Stimulated activated CD8-positive, alpha-beta memory T cell treated with anti-CD3 and anti-CD28 coated beads, Interleukin-2, amount 100 ng/mL, for 48 hours (primary cell): ENCODE measurements around the gene TNRC18.
"Not testable (repeated sequence)": the region's sequence is repeated elsewhere in the genome, so short reads cannot be mapped to it uniquely, and the experiment has no call there.

Experiments
- DNase-seq, 2 donors: peaks; one replicate each; pipeline ENCODE4 v3.0.0-alpha.2; 2020; ENCODE audit warnings: low read depth in 2 of 2

The TNRC18 gene

GRCh38 chr7:5377279-5377678 lies 46.4 kb downstream of the TNRC18 start:
- DNase-seq: no peak

GRCh38 chr7:5375925-5376324 lies 47.7 kb downstream of the TNRC18 start:
- DNase-seq: no peak

GRCh38 chr7:5374464-5374863 lies 49.2 kb downstream of the TNRC18 start:
- DNase-seq: no peak

- DNase-seq: no peak
Measured at GRCh38 chr7:5373300-5373699, 50.3 kb downstream of the TNRC18 start.

DNA sequence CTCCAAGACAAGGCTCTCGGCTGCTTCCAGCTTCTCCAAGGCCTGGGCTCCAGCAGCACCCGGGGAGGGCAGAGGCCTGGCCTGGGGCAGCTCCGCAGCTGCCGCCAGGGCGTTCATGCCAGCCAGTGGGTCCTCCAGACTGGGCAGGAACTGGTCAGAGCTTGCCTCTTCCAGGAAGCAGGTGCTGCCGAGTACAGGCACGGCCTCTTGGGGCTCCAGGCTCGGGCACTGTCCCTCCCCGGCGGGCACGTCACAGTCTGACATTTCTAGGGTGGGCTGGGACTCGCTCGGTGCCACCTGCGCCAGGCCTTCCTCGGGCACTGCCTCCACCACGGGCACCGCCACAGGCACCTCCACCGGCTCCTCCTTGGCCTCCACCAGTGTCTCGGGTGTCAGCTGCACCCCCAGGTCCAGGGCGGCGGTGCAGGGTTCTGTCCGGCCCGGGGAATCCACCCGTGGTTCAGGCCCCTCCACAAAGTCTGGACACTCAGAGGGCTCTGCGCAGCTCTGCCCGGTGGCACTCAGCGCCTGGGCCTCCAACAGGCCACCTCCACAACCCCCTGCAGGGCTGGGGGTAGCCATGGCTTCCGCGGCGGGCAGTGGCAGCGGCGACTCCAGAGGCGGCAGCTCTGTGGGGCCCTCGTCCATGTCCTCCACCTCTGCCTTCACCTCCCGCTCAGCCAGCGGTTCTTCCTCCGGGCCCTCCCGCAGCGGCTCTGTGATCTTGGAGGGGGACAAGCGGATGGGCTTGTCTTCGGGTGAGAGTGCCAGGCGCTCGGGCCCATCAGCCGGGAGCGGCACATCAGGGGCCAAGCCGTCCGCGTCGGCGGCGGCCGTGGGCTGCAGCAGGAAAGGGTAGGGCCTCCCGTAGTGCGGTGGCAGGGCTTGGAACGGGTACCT lies 52.9 kb downstream of the TNRC18 start:
- no peak for DNase-seq

- DNase-seq: no peak
Measured at GRCh38 chr7:5367661-5368060, 56.0 kb downstream of the TNRC18 start.

DNA sequence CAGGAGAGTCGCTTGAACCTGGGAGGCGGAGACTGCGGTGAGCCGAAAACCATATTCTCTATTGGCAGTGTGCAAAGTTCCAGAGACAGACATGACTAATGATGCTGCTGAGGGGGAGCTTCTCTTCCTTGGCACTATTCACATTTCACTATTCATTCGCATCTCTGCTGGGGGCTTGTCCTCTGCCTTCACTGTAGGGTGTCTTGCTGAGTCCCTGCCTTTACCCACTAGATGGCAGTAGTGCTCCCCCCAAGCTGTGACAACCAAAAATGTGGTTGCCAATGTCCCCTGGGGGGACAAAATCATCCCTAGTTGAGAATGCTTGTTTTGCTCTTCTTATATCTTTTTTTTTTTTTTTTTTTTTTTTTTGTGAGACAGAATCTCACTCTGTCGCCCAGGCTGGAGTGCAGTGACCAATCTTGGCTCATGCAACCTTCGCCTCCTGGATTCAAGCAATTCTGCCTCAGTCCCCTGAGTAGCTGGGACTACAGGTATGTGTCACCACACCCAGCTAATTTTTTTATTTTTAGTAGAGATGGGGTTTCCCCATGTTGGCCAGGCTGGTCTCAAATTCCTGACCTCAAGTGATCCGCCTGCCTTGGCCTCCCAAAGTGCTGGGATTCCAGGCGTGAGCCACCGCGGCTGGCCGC lies 57.5 kb downstream of the TNRC18 start:
- DNase-seq: peak in 1 of 2 donors; percentile 32

DNA sequence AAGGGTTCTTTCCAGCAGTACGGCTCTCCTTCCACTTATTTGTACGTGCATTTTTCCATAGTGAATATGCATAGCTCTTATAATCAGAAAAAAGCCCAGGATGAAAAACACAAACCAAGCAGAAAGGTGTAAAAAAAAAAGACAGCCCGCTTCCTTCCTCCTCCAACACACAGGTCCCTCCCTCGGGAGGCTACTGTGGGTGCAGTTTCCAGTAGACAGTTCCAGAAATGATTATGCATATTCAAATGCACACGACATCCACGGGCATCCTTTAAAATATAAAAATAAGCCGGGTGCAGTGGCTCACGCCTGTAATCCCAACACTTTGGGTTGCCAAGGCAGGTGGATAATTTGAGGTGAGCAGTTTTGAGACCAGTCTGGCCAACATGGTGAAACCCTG lies 59.9 kb downstream of the TNRC18 start:
- DNase-seq: no peak

DNA sequence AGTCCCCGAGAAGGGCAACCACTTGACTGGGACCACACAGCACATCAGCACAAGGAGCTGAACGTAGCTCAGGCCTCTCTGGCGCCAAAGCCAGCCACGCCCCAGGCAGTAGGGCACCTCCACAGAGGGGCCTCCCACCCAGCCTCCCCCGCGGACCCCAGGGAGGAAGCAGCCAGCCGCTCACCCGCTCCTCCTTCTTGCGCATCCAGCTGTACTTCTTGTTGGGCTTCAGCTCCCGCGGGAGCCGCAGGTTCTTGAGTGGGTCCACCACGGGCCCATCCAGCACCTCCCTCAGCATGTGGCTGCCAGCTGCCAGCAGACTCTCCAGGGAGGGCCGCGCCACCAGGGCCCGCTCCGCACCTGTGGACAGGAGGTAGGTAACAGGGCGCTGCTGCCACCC lies 61.2 kb downstream of the TNRC18 start:
- no peak for DNase-seq

DNA sequence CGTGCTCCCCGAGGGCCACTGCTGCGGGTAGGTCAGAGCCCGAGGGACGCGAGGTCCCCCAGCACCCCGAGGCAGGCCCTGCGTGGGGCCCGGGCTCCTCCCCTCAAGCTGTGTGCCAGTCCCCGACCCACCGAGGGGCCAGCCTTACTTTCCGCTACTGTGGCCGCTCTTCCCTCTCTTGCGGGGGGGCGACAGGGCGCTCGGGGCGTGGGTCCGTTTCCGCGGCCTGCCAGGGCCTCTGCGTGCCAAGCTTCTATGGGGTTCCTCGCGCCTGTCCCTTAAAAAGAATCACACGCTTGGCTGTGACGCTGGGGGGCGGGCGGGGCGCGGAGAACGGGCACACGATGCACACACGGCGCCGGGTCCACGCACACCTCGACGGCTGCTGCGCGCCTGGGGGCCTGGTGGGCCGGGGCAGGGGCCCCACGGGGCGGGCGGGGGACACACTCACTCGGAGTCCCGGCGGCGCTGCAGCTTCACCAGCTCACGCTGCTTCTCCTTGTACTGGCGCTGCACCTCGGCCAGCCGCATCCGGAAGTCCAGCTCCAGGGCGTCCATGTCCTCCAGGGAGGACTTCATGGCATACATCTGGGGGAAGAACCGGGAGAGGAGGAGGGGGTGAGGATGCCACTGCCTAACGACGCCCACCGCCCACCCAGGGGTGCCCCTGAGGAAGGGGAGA lies 62.0 kb downstream of the TNRC18 start:
- no peak for DNase-seq

DNA sequence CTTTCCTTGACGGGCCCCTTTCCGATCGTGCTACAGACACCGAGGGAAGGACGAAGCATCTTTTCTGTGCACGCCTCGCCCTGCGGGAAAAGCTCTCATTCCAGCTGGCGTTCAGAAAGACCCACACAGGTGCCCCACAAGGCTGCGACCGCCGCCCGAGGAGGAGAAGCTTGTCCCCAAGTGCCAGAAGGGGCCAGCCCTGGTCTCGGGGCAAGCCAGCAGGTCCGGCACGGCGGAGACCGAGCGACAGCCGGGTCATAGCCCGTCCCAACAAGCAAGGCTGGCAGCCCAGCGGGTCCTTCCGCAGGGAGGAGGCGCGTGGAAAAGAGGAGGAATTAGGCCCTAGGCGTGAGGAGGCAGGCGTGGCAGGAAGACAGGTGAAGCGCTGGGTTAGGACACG lies 62.7 kb downstream of the TNRC18 start:
- no peak for DNase-seq

- DNase-seq: no peak
Measured at GRCh38 chr7:5360451-5360850, 63.2 kb downstream of the TNRC18 start.

DNA sequence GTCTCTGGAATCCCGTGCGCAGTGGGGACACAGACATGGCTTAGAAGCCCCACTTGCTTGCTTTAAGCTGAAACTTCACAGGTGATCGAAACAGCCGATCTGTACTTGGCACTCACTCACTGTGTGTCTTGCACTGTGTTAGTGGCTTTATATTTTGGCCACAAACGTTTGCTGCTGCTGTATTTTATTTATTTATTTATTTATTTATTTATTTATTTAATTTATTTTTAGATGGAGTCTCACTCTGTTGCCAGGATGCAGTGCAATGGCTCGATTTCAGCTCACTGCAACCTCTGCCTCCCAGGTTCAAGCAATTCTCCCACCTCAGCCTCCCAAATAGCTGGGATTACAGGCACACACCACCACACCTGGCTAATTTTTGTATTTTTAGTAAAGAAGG lies 63.6 kb downstream of the TNRC18 start:
- DNase-seq: not testable (repeated sequence)

- DNase-seq: no peak
Measured at GRCh38 chr7:5359344-5359743, 64.3 kb downstream of the TNRC18 start.

- no peak for DNase-seq
Measured at GRCh38 chr7:5357951-5358350, 65.7 kb downstream of the TNRC18 start.

GRCh38 chr7:5356751-5357119 lies 66.9 kb downstream of the TNRC18 start:
- no peak for DNase-seq

DNA sequence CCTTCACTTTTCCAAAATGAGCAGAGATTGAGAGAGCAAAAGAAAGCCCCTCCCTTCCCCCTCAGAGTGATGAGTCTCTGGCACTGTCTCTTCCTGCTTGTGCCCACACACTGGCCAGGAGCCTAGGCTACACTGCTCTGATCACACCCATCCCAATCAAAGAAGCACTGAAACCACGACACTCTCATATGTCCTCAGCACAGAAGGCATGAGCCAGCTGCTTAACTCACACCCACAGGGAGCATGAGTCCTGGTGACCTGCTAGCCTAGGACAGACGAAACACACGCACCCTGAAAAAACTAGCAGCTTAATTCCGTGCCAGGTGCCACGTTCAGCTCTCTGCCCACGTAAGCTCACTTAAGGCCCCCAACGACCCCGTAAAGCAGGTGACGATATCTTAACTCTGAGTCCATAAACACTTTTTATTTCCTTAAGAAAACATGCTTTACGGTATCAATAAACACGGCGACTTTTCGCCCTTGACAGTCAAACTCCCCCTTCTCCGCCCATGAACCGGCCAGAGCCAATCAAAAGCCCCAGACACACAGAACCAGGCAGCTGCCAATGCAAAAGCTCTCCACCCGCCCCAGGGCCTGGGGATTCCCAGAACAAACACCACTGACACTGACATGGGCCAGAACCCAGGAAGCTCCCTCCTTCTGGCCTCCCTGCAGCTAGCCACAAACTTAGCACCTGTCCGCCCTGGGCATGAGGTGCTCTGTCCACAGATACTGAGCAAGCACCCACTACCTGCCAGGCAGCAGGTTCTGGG lies 69.0 kb downstream of the TNRC18 start:
- DNase-seq: no peak

DNA sequence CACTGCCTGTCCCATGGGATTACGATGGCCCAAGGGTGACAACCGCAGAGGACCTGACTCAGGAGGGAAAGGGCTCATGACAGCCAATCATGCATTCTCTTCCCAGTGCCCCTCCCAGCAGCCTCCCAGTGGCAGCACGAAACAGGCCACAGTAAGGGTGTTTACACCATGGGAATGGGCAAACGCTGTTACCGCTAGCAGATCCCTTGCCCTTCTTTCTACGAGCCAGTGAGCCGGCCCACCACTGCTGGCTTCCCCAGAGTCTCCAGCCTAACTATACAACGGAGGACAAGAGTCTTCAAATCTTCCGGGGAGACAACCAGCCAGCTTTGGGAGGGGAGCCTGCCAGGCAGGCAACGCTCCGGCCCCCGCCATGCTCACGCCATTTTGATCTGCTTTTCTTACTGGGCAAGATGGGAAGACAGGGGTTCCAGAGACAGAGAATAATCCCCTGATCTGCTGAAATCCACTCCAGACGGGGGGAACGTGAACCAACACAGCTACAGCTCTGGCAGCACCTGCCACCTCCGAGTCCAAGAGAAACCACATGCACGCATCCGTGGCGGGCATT lies 71.1 kb downstream of the TNRC18 start:
- no peak for DNase-seq

GRCh38 chr7:5351507-5352265 lies 71.9 kb downstream of the TNRC18 start:
- DNase-seq: no peak

GRCh38 chr7:5350600-5351385 lies 72.8 kb downstream of the TNRC18 start:
- no peak for DNase-seq
